PC-9 (cell line): ENCODE results near the gene MDP1.

Experiments
- EZH2 ChIP-seq: fragments of 200-600 bp; sonication (generic); IDR thresholded peaks from 2 replicates; pipeline ENCODE4 v1.8.0; 2017; ENCODE audit warnings: antibody characterized with exemption, low read depth
- TF ChIP-seq, protein P1 (sequence below): fragments of 200-600 bp; sonication (generic); conservative IDR thresholded peaks from 2 replicates; pipeline ENCODE4 v1.6.1; 2017; ENCODE audit warnings: mixed run types, antibody characterized with exemption, mild to moderate bottlenecking, moderate library complexity

DNA sequence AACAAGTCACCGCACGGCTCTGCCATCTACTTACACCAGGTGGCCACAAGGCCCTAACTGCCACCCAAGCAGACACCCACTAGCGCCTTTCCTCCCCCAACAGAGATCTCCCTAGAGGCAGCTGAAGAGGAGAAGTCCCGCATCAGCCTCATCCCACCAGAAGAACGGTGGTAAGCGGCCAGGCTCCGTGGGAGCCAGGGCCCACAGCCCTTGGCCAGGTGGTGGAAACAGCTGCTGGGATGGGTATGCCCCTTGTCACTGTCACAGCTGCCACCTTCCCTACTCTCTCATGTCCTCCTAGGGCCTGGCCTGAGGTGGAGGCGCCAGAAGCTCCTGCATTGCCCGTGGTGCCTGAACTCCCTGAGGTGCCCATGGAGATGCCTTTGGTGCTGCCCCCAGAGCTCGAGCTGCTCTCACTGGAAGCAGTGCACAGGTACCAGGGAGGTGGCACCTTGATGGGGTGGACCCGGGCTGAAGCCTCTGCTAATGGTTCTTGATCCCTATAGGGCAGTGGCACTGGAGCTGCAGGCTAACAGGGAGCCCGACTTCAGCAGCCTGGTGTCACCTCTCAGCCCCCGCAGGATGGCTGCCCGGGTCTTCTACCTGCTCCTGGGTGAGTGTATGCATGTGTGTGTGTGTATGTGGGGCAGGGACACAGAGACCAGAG lies 36.4 kb downstream of the MDP1 start:
- TF ChIP-seq, protein P1, sequence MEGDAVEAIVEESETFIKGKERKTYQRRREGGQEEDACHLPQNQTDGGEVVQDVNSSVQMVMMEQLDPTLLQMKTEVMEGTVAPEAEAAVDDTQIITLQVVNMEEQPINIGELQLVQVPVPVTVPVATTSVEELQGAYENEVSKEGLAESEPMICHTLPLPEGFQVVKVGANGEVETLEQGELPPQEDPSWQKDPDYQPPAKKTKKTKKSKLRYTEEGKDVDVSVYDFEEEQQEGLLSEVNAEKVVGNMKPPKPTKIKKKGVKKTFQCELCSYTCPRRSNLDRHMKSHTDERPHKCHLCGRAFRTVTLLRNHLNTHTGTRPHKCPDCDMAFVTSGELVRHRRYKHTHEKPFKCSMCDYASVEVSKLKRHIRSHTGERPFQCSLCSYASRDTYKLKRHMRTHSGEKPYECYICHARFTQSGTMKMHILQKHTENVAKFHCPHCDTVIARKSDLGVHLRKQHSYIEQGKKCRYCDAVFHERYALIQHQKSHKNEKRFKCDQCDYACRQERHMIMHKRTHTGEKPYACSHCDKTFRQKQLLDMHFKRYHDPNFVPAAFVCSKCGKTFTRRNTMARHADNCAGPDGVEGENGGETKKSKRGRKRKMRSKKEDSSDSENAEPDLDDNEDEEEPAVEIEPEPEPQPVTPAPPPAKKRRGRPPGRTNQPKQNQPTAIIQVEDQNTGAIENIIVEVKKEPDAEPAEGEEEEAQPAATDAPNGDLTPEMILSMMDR = no peak
- TF ChIP-seq EZH2 = no peak
